ENCODE results near the gene STK10. TPM values are rescaled to one million over a fixed set of nuclear protein-coding genes. Genes with fewer than 3 reads are reported as not detected.
A peak's percentile ranks its signal among the peaks of the same experiment; 100 is the strongest.

STK10 gene
- total and polyA plus RNA-seq, 2 experiments from 2014 or later, result 7.5 to 17.8 TPM

GRCh38 chr5:172177176-172177575 is 10.8 kb downstream of the STK10 start (continued):
- TF ChIP-seq ZNF331 (CRISPR knock-in tag; IDR thresholded peaks at IDR 0.05; ENCODE audit: low read depth), result no peak
- TF ChIP-seq NANOG (IDR thresholded peaks at IDR 0.05; ENCODE audit: borderline replicate concordance), result no peak

- Histone ChIP-seq H3K36me3 (ENCODE audit: insufficient read depth) (no peaks in the 10 kb centered on the region), H3K4me2 (no peak overlapping the region), H3F3A (replicated peaks; ENCODE audit: low read depth) (0 out of 2 replicates have a peak, but pooled peaks cover 8% of the 10 kb centered on the region), H3K9me2 (ENCODE audit: insufficient read depth) (no peaks in the 10 kb centered on the region), H2AFZ (no peak overlapping the region), H3K4me1 (ENCODE audit: insufficient read depth) (peaks cover 23% of the 10 kb centered on the region), H3K27ac (ENCODE audit: low read depth) (no peak overlapping the region), H3K79me2 (replicated peaks; ENCODE audit: insufficient read depth) (peaks cover 18% of the 10 kb centered on the region), H4K20me1 (replicated peaks; ENCODE audit: insufficient read depth) (peaks cover 16% of the 10 kb centered on the region), H3K4me3 (no peak overlapping the region), H3K27me3 (ENCODE audit: insufficient read depth) (no peaks in the 10 kb centered on the region)
- peaks cover 36% of the 10 kb centered on the region for H3K4me1 Mint-ChIP-seq
- no peaks in the 10 kb centered on the region for H3K9me3 Mint-ChIP-seq
- peak overlapping the region; percentile 16; the same call in 1 of the 3 replicates for H3K4me3 Mint-ChIP-seq
- no peak overlapping the region for H3K27ac Mint-ChIP-seq
- ATAC-seq (no peak), DNase-seq (ENCODE audit: low spot score) (no peak)
- peaks cover 9% of the 10 kb centered on the region for H3K27me3 Mint-ChIP-seq (ENCODE audit: insufficient read depth, low read depth, poor library complexity)
- TF ChIP-seq ZNF462 (CRISPR knock-in tag; IDR thresholded peaks at IDR 0.05) (no peak), EZH2 (IDR thresholded peaks at IDR 0.05; ENCODE audit: low read depth, unreplicated experiment) (no peak), JUNB (IDR thresholded peaks at IDR 0.05; ENCODE audit: unreplicated experiment) (no peak), ETS1 (IDR thresholded peaks at IDR 0.05) (no peak), EZH2phosphoT487 (IDR thresholded peaks at IDR 0.05; ENCODE audit: unreplicated experiment) (no peak), ZNF114 (CRISPR knock-in tag; IDR thresholded peaks at IDR 0.05) (no peak)
- H3K36me3 Mint-ChIP-seq (ENCODE audit: low read depth), result no peaks in the 10 kb centered on the region
These were observed 12.7 kb downstream of the STK10 start for GRCh38 chr5:172175263-172175719.
